Trophoblast cell (in vitro differentiated cells and primary cell): ENCODE measurements around the gene MDFIC2.

ENCODE experiments used
- DNase-seq, 2 donors: peaks; one replicate each; pipeline ENCODE4 v3.0.0-alpha.2; 2016
- H2AFZ ChIP-seq: 2 replicates; pipeline ENCODE4 v1.6.1; 2013; ENCODE audit warnings: low read length, moderate library complexity, mild to moderate bottlenecking; ENCODE audit not compliant: insufficient read depth, poor library complexity
- H2AK5ac ChIP-seq: 2 replicates; pipeline ENCODE4 v1.6.1; 2013; ENCODE audit warnings: mild to moderate bottlenecking, low read length
- H2BK120ac ChIP-seq: 2 replicates; pipeline ENCODE4 v1.6.1; 2013; ENCODE audit warnings: low read length, mild to moderate bottlenecking, moderate library complexity; ENCODE audit not compliant: insufficient read depth, poor library complexity
- H2BK12ac ChIP-seq: 2 replicates; pipeline ENCODE4 v1.6.1; 2013; ENCODE audit warnings: mild to moderate bottlenecking, low read length, moderate library complexity
- H2BK5ac ChIP-seq: 2 replicates; pipeline ENCODE4 v1.6.1; 2013; ENCODE audit warnings: low read length, low read depth, moderate library complexity, mild to moderate bottlenecking; ENCODE audit not compliant: poor library complexity
- H3K14ac ChIP-seq: 2 replicates; pipeline ENCODE4 v1.6.1; 2013; ENCODE audit warnings: mild to moderate bottlenecking, low read length
- H3K18ac ChIP-seq: 2 replicates; pipeline ENCODE4 v1.6.1; 2013; ENCODE audit warnings: mild to moderate bottlenecking, low read length
- H3K23ac ChIP-seq: 2 replicates; pipeline ENCODE4 v1.6.1; 2013; ENCODE audit warnings: low read length
- H3K27ac ChIP-seq: 2 replicates; pipeline ENCODE4 v1.5.1; 2013; ENCODE audit warnings: low read depth, mild to moderate bottlenecking, inconsistent platforms, low read length, moderate library complexity
- H3K27me3 ChIP-seq: 2 replicates; pipeline ENCODE4 v1.6.1; 2013; ENCODE audit warnings: inconsistent platforms, mild to moderate bottlenecking, low read length, moderate library complexity; ENCODE audit not compliant: insufficient read depth
- H3K36me3 ChIP-seq, 2 experiments: 1 replicate in 1 of 2; 2 replicates in 1 of 2; pipeline ENCODE4 v1.6.1; 2013; ENCODE audit warnings: low read length in 2 of 2, mild to moderate bottlenecking in 2 of 2, moderate library complexity in 1 of 2; ENCODE audit not compliant: insufficient read depth in 2 of 2, control insufficient read depth in 1 of 2
- H3K4ac ChIP-seq: 2 replicates; pipeline ENCODE4 v1.6.1; 2013; ENCODE audit warnings: low read depth, mild to moderate bottlenecking, low read length, moderate library complexity
- H3K4me1 ChIP-seq, 2 experiments: 1 replicate in 1 of 2; 2 replicates in 1 of 2; pipeline ENCODE4 v1.6.1; 2013; ENCODE audit warnings: low read length in 2 of 2, mild to moderate bottlenecking in 2 of 2, moderate library complexity in 1 of 2; ENCODE audit not compliant: insufficient read depth in 2 of 2, control insufficient read depth in 1 of 2
- H3K4me2 ChIP-seq: 2 replicates; pipeline ENCODE4 v1.6.1; 2013; ENCODE audit warnings: inconsistent platforms, mild to moderate bottlenecking, low read length, moderate library complexity
- H3K4me3 ChIP-seq: 2 replicates; pipeline ENCODE4 v1.5.1; 2013; ENCODE audit warnings: mild to moderate bottlenecking, low read depth, low read length, inconsistent platforms
- H3K79me1 ChIP-seq: one replicate; pipeline ENCODE4 v1.6.1; 2013; ENCODE audit warnings: low read length
- H3K79me2 ChIP-seq: 2 replicates; pipeline ENCODE4 v1.6.1; 2013; ENCODE audit warnings: low read length, mild to moderate bottlenecking; ENCODE audit not compliant: control insufficient read depth, insufficient read depth, poor library complexity
- H3K9ac ChIP-seq: 2 replicates; pipeline ENCODE4 v1.6.1; 2013; ENCODE audit warnings: mild to moderate bottlenecking, low read length
- H3K9me3 ChIP-seq: 2 replicates; pipeline ENCODE4 v1.6.1; 2013; ENCODE audit warnings: low read depth, mild to moderate bottlenecking, control low read depth, inconsistent platforms, low read length; ENCODE audit not compliant: insufficient read depth
- H4K12ac ChIP-seq: 2 replicates; pipeline ENCODE4 v1.6.1; 2013; ENCODE audit warnings: low read depth, mild to moderate bottlenecking, low read length, moderate library complexity
- H4K8ac ChIP-seq: 2 replicates; pipeline ENCODE4 v1.6.1; 2013; ENCODE audit warnings: low read depth, mild to moderate bottlenecking, low read length, moderate library complexity
- H4K91ac ChIP-seq: one replicate; pipeline ENCODE4 v1.6.1; 2013; ENCODE audit warnings: low read depth, mild to moderate bottlenecking, low read length, moderate library complexity
- whole genome bisulfite sequencing: extraction: QIAGEN DNeasy Blood & Tissue Kit; methylation state at CpG from one replicate; pipeline ENCODE4 v1.1.7; 2013; ENCODE audit warnings: missing lambda C conversion rate; ENCODE audit not compliant: insufficient read length, insufficient coverage; ENCODE audit errors: extremely low coverage; 5-methylcytosine and 5-hydroxymethylcytosine counted together

The MDFIC2 gene

DNA sequence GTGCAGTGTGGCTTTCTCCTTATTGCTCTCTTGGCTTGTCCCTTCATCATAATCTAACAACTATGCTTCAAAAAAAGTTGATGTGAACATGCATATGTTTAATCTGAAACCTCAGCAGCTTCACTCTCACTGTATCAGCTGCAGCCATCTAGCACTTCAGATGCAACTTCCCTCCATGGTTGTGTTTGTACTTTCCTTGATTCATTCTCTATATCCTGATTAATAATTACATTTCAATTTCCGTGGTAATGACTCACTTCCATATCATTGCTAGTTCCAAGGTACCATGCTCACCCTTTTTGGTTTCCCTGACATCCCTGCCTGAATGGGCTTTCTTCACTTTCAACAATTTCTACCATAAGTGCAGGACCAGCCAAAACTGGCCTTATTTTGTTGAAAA is 51.2 kb downstream of the MDFIC2 start:
- Histone ChIP-seq H3K23ac (no peak overlapping the region), H3K14ac (no peak overlapping the region)

DNA sequence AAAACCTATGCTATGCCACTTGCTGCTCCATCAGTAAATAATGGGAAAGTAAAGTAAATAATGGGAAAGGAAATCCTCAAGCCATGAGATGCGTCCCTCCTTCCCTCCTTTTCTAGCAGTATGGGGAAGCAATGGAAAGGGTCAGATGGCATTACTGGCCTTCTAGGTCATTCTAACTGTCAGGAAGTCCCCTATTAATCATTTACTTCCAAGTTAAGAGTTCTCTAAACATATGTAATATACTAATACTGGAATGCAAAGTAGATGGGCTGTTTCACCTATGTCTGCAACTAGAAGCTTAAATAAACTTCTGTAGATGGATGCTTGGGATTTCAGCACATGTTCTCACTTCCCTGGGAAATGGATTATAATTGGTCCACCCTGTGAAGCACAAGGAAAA is 55.9 kb downstream of the MDFIC2 start:
- Histone ChIP-seq H3K79me1 (no peaks in the 10 kb centered on the region), H3K4me2 (no peak overlapping the region)
- WGBS = no CpG with 5 or more reads among the region's 1 CpG

More for the DNA sequence above, 51.2 kb downstream of the MDFIC2 start:
- Histone ChIP-seq H3K79me1 (no peaks in the 10 kb centered on the region), H3K9me3 (no peaks in the 10 kb centered on the region), H3K27ac (no peak overlapping the region), H3K79me2 (no peaks in the 10 kb centered on the region), H3K4ac (no peak overlapping the region), H4K8ac (no peak overlapping the region), H2AK5ac (no peak overlapping the region), H2BK5ac (no peak overlapping the region), H3K27me3 (no peaks in the 10 kb centered on the region), H3K4me1 (no peaks in the 10 kb centered on the region), H4K12ac (no peak overlapping the region), H3K4me3 (no peak overlapping the region), H2BK12ac (no peak overlapping the region), H3K9ac (no peak overlapping the region), H4K91ac (no peak overlapping the region), H3K4me2 (no peak overlapping the region), H2BK120ac (no peak overlapping the region), H2AFZ (no peak overlapping the region), H3K36me3 (no peaks in the 10 kb centered on the region), H3K18ac (no peak overlapping the region)
- WGBS = no CpG with 5 or more reads among the region's 1 CpG
- no peak for DNase-seq

DNA sequence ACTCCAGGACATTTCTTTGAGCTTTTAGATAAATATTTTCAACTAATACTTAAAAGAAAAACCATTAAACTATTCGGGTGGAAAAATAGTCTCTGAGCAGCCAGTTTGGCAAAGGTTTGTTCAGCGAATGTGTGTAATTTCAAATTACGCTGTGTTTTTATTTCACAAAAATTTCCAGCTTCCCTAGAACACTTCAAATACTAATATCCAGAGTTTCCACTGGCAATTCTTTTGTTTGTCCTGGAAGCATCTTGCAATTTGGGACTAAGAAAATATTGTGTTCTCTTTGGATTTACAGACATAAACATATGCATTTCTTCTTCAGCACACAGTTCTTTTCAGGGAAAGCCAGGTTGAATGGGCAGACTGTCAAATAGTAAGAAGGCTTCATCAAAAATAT is 61.9 kb downstream of the MDFIC2 start:
- no peak overlapping the region for H3K23ac ChIP-seq
- no peaks in the 10 kb centered on the region for H3K9me3 ChIP-seq
- no peak overlapping the region for H2BK12ac ChIP-seq
- H3K27me3 ChIP-seq = no peaks in the 10 kb centered on the region
- H3K79me2 ChIP-seq = no peaks in the 10 kb centered on the region
- H3K9ac ChIP-seq = no peak overlapping the region
- no peak overlapping the region for H3K27ac ChIP-seq
- H3K4ac ChIP-seq = no peak overlapping the region
- H3K18ac ChIP-seq = no peak overlapping the region
- DNase-seq = no peak
- no peaks in the 10 kb centered on the region for H3K36me3 ChIP-seq
- no peak overlapping the region for H4K91ac ChIP-seq
- no peak overlapping the region for H2BK5ac ChIP-seq
- H3K14ac ChIP-seq = no peak overlapping the region
- WGBS = no CpG with 5 or more reads among the region's 3 CpGs
- H3K4me1 ChIP-seq = no peaks in the 10 kb centered on the region
- H4K12ac ChIP-seq = no peak overlapping the region
- no peak overlapping the region for H2AK5ac ChIP-seq
- no peak overlapping the region for H2AFZ ChIP-seq
- no peak overlapping the region for H3K4me3 ChIP-seq
- no peak overlapping the region for H4K8ac ChIP-seq
- no peak overlapping the region for H2BK120ac ChIP-seq
- no peak overlapping the region for H3K4me2 ChIP-seq
- no peaks in the 10 kb centered on the region for H3K79me1 ChIP-seq

More for the DNA sequence above, 55.9 kb downstream of the MDFIC2 start:
- Histone ChIP-seq H2AK5ac (no peak overlapping the region), H3K27me3 (no peaks in the 10 kb centered on the region), H3K36me3 (no peaks in the 10 kb centered on the region), H4K91ac (no peak overlapping the region), H3K18ac (no peak overlapping the region), H3K9ac (no peak overlapping the region), H2BK120ac (no peak overlapping the region), H4K8ac (no peak overlapping the region), H3K9me3 (no peaks in the 10 kb centered on the region), H3K79me2 (no peaks in the 10 kb centered on the region), H4K12ac (no peak overlapping the region), H3K4me3 (no peak overlapping the region), H2BK5ac (no peak overlapping the region), H2AFZ (no peak overlapping the region), H3K4me1 (no peaks in the 10 kb centered on the region), H3K4ac (no peak overlapping the region), H3K27ac (no peak overlapping the region), H2BK12ac (no peak overlapping the region), H3K23ac (no peak overlapping the region), H3K14ac (no peak overlapping the region)
- DNase-seq = no peak

- H3K23ac ChIP-seq = no peak overlapping the region
- H3K27ac ChIP-seq = no peak overlapping the region
- H2BK120ac ChIP-seq = no peak overlapping the region
- H3K4ac ChIP-seq = no peak overlapping the region
- H4K8ac ChIP-seq = no peak overlapping the region
- no peaks in the 10 kb centered on the region for H3K9me3 ChIP-seq
- H3K27me3 ChIP-seq = no peaks in the 10 kb centered on the region
- no peak overlapping the region for H2BK5ac ChIP-seq
- no peak overlapping the region for H2AFZ ChIP-seq
- no peak overlapping the region for H3K18ac ChIP-seq
- no peaks in the 10 kb centered on the region for H3K4me1 ChIP-seq
- H3K14ac ChIP-seq = no peak overlapping the region
- H3K4me3 ChIP-seq = no peak overlapping the region
- no peak overlapping the region for H2BK12ac ChIP-seq
- WGBS = no CpG with 5 or more reads among the region's 7 CpGs
- DNase-seq = no peak
- H3K36me3 ChIP-seq = no peaks in the 10 kb centered on the region
- no peak overlapping the region for H4K12ac ChIP-seq
- no peak overlapping the region for H2AK5ac ChIP-seq
- no peak overlapping the region for H4K91ac ChIP-seq
- H3K9ac ChIP-seq = no peak overlapping the region
- no peak overlapping the region for H3K4me2 ChIP-seq
- no peaks in the 10 kb centered on the region for H3K79me1 ChIP-seq
- H3K79me2 ChIP-seq = no peaks in the 10 kb centered on the region
Observed at GRCh38 chr3:70249509-70250160, 62.8 kb downstream of the MDFIC2 start.
